Measurements from ENCODE around the gene BAHD1.
"Not testable (repeated sequence)": the region's sequence is repeated elsewhere in the genome, so short reads cannot be mapped to it uniquely, and the experiment has no call there.

BAHD1 gene

DNA sequence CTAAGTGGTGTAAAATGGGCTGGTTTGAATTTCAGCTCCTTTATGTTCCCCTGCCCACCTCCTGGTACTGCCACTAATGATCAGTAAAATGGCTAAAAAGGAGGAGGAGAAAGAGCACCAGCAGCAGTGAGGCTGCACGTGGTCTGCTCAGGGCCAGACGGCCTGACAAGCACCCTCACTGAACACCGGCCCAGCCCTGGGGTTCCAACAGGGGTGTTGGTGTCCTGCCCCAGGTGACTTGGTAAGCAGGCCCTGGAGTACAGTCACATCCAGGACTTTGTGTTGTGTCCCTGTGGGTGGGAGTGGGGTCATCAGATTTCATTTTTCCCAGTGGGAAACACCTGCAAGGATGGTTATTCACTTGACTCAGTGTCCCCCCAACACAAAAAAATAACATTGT lies 5.4 kb downstream of the BAHD1 start:
- DNase-seq: no peak

DNA sequence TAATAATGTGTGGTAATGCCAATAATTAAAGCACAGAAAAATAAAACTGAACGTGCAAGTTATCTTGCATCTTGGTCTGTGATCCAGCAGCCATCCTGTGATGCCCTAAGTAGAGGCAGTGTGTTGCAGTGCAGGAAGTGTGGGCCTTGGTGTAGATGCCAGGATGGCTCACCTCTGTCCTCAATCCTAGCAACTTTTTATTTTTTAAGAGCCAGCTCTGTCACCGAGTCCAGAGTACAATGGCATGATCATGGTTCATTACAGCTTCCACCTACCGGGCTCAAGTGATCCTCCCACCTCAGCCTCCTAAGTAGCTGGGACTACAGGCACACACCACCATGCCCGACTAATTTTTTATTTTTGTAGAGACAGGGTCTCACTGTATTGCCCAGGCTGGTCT lies 7.6 kb downstream of the BAHD1 start:
- no peak for DNase-seq

DNA sequence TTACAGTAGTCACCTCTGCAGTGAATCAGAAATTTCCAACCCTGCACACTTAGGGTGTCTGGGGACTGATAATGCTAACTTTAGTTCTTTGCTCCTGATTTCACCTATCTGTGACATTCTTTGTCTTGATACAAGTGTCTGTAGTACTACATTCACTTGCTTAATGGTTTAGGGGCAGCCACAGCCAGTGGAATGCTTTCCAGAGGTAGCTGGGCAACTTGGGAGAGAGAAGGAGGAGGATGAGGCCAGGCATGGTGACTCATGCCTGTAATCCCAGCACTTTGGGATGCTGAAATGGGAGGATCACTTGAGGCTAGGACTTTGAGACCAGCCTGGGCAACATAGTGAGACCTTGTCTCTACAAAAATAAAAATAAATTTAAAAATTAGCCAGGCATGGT lies 8.5 kb downstream of the BAHD1 start:
- no peak for DNase-seq

DNA sequence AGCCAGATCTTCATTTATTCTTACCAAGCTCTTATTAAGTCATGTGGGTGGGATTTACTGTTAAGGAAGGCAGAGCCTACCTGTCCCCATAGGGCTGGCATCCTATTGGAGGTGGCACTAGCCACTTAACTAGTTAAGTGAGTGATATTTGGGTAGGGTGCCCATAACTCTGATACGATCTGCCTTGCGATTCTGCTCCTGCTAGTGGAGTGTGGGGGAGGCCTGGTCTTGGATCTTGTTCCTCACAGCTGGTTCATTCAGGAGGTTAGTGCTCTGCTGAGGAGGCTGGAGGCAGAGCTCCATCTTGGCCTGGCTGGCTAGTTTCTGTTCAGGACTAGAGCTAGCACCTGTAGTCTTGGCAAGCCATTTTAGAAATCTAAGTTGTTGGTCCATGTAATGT lies 9.3 kb downstream of the BAHD1 start:
- DNase-seq: no peak

DNA sequence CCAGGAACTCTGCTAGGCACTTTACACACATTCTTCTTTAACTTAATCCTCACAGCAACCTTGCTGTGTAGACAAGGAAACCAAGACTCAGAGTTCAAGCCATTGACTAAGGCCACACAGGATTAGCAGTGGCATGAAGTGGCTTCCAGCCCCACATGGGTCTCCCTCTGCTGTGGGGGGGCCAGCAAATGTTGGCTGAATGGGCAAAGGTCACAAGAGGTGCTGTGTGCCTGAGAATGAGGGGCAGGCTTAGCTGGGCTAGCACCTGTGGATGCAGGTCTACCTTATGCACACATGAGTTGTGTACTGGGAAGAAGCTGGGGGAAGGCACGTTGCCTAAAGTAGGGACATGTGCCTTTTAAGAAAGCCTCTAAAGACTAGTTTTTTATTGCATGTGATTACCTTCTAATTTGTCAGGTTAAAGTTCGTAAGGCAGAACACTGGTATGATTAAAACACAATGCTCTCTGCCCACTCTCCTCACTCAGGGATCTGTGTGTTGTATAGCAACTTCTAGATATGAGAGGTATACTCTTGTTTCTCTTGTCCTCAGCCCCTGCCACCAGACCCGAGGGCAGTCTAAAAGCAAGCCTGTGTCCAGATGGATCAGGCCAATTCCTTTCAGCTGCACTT lies 10.9 kb downstream of the BAHD1 start:
- no peak for DNase-seq

DNA sequence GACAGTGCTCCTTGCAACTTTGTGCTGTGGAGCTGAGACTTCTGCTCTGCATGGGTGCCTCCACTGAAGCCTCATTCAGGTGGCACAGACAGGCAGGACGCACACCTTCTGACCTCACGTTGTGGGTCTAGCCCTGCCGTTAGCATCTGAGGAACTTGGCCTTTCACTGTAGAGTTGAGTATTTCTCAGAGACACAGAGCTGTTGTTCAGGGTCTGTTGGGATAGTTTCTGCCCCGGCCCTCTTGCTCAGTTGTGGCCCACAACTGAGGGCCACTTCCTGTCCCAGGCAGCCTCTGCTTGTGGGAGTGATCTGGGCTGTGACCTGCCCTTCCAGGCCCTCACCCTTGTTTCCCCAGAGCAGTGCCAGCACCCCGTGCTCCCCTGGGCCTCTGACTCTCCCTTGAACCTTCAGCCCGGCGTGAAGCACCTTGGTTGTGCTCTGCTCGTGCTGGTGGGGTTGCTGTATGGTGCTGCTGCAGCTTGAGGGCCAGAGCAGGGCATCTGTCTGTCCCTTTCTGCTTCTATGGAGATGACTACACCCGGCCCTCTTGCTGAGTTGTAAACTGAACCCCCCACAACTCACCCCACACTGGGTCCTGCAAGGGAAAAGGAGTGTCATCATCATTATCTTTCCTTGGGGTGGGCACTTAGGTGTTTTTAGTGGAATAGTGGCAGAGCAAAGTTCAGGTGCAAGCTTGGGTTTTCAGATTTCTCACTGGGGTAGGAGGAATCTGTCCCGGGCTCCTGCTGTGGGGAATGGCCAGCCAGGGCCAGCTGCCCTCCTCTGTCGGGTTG lies 11.7 kb downstream of the BAHD1 start:
- DNase-seq: no peak

DNA sequence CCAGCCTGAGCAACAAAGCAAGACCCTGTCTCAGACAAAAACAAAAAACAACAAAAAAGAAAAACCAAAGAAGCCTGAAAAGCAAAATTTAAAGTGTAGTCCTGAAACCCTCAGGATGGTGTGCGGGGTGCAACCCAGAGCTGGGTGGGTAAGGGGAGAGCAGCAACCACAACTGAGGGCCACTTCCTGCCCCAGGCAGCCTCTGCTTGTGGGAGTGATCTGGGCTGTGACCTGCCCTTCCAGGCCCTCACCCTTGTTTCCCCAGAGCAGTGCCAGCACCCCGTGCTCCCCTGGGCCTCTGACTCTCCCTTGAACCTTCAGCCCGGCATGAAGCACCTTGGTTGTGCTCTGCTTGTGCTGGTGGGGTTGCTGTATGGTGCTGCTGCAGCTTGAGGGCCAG lies 13.2 kb downstream of the BAHD1 start:
- DNase-seq: not testable (repeated sequence)

DNA sequence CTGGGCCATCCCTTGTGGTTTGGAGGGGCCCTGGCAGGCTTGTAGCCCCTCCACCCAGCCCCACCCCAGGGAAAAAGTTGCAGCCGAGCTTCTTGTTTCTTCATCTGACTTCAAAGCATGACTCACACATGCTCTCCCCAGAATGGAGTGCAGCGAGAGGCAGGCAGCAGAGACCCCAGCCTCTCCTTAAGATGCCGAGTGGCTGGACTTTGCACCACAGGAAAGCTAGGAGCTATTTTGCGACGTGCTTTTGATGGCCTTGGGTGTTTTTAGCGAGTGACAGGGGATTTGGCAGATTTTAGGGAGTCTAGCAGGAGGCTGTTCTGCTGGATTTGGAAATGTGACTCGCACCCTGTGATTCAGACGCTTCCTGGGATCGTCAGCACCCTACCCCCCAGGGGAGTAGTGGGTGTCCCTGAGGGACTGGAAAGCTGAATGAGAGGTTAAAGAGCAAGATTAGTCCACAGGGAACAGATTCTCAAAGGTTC lies 14.2 kb downstream of the BAHD1 start:
- no peak for DNase-seq

DNA sequence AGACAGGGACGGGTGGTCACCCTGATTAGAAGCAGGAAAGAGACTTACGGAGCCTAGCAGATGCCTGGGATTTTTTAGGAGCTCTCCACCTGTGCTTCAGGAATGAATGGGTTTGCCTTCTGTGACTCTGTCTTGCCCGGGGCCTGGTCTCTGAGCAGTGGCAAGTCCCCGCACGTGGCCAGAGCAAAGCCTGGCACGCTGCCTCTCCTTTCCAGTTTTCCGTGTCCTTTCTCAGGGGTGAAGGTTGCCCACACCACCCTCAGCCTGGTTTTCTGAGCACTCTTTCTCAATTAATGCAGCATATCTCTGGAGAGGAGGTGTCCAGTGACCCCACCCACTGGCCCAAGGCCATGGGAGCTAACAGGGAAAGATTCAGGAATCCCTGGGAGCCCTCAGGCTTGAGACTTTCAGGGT lies 15.6 kb downstream of the BAHD1 start:
- DNase-seq: no peak

DNA sequence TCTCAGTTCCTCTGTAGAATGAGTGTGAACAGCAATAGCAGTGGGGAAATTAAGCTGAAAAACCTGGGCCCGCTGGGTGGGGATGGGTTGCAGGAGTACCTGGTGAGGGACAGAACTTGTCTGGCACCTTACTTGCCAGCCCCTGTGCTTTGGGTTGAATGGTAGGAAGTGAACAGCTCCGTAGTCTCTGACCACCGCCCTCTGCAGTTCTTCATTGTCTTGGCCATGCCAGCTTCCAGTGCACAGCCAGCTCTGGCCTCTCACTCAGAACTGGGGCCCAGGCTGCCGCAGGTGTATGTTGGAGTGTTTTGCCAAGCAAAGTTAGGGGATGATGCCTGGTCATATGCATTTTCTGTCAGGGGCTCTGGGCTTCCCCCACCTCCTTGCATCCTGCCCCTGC lies 16.0 kb downstream of the BAHD1 start:
- DNase-seq: no peak

DNA sequence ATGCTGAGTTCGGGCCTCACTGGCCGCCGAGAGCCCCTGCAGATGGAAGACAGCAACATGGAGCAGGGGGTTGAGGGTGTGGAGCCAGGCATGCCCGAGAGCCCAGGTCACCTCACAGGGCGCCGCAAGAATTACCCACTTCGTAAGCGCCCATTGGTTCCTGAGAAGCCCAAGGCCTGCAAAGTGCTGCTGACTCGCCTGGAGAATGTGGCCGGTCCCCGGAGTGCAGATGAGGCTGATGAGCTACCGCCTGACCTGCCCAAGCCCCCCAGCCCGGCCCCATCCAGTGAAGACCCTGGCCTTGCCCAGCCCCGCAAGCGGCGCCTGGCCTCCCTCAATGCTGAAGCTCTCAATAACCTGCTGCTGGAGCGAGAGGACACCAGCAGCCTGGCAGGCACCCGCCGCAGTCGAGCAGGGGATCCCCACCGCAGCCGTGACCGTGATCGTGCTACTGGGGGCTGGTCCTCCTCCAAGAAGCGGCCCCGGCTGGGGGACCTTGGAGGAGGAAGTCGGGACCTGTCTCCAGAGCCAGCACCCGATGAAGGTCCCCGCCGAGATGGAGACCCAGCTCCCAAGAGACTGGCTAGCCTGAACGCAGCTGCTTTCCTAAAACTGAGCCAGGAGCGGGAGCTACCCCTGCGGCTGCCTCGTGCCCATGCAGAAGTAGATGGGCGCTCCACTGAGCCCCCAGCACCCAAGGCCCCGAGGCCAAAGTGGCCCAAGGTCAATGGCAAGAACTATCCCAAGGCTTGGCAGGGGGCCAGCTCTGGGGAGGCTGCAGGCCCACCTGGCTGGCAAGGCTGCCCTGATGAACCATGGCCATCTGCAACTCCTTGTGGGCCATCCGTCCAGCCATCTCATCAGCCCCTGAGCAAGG lies 18.0 kb downstream of the BAHD1 start:
- DNase-seq: no peak

DNA sequence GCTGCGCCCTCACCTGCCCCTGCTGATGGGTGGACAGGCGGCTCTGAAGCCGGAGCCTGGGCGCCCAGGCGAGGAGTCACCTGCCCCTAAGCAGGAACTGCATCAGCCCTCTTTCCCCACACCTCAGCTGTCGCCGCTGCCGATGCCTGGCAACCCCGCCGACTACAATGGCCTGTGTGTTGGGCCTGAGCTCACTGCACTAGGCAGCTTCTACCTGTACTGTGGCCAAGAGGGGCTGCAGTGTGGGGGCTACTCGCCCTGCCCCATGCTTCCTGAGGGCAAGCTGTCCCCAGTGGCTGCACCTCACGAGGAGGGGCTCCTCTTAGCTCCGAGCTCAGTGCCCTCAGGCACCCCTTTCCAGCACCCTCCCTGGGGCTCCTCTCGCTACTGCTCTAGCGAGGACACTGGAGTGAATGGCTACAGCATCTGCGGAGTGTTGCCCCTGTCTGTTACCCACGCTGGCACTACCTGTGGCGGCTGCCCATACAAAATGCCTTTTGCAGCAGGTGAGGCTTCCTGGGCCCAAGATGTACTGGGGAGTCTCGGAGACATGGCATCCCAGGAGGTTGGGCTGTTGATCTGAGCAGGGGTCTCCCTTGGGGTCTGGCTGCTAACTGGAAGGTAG lies 18.8 kb downstream of the BAHD1 start:
- DNase-seq: no peak

DNA sequence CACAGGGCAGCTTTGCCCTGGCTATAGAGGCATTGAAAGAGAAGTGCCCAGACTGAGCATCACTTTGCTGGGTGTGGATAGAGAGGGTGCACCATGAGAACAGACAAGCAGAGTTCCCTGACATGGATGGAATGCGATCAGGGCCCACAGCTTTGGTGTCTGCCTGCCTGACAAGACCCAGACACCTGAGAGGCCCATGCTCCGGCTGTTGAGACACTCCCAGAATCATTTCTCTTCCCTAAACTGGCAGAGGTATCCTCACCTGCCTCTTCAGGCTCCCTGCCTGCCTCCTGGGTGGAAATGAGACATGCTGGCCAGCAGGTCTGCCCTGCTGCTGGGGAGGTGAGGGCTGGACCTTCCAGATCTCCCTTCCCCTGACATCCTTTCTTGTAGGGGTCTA lies 19.7 kb downstream of the BAHD1 start:
- DNase-seq: no peak

DNA sequence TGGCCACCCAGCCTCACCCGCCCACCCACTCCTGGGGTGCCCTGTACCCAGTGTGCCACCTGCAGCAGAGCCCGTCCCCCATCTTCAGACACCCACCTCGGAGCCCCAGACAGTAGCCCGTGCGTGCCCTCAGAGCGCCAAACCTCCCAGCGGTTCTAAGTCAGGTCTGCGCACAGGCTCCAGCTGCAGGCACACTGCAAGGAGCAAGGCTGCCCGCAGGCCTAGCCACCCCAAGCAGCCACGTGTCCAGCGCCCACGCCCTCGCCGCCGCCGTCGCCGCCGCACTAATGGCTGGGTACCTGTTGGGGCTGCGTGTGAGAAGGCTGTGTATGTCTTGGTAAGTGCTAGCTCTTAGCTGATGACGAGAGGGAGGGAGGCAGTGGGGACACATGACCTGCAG lies 21.2 kb downstream of the BAHD1 start:
- DNase-seq: no peak

DNA sequence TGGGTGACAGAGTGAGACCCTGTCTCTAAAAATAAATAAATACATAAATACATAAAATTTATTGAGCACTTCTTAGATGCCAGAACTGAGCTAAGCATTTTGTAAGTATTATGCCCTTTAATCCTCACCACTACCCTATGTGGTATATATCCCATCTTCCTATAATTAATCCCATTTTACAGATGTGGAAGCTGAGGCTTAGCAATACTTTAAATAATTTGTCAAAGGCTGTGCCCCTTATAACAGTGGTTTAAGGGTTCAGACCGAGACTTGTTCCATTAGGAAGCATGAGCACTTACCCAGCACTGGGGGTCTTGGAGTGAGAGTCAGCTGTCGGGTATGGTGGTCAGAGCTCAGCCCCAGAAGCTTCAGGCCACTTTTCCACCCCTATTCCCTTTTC lies 22.5 kb downstream of the BAHD1 start:
- DNase-seq: no peak

DNA sequence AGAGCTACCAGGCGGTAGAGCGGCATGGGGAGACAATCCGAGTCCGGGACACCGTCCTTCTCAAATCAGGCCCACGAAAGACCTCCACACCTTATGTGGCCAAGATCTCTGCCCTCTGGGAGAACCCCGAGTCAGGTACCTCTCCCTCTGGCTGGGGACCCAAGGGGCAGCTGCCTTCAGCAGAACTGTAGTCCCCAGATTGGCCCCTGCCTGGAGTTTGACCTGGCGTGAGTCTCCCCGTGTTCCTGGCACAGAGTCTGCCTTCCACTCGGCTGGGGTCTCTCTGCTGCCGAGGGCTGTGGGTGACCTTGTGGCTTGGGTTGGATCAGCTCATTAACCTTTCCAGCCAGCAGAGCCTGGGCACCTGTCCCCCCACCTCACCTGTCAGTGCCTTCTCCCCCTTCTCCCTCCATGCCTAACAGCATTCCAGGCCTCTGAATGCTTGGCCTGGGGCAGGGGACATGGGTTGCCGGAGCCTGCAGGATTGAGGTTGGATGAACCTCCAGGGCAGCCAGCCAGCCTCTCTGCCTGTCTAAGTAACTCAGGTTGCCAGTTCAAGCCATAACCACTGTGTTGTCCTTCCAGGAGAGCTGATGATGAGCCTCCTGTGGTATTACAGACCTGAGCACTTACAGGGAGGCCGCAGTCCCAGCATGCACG lies 23.3 kb downstream of the BAHD1 start:
- DNase-seq: no peak

DNA sequence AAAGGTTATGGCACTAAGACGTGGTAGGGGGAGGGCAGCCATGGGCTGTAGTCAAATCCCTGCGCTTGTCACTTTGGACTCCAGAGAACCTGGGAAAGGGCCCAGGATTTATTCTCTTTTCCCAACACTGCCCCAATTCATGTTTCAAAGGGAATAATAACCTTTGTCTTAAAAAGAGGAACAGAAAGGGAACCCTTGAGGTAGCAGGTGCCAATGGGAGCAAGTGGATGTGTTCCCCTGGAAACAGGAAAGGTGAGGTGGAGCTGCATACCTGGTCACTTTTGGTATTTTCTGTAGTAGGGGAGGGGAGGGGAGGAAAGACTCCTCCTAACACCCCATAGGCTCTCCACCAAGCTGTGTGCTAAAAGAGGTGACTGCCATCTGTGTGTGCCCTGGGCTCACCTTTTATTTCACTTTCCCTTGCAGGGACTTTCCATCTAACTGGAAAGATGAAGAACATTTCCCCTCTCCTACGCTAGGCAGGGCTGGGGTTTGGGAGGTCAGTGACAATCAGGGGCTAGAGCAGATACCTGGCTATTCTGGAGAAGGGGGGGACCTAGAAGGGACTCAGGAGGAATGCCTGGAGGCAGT lies 23.9 kb downstream of the BAHD1 start:
- DNase-seq: no peak

DNA sequence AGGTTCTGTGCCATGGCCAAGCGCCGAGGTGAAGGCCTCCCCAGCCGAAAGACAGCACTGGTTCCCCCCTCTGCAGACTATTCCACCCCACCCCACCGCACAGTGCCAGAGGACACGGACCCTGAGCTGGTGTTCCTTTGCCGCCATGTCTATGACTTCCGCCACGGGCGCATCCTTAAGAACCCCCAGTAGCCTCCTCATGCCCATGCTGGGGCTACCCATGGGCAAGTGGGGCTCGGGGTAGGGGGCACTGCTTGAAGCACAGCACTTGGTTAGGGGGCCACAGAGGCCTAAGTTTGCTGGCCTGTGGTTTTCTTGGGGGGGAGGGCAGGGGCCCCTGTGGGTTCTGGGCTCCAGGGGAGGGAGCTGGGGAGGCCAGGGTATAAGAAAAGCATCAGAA lies 25.2 kb downstream of the BAHD1 start:
- no peak for DNase-seq

DNA sequence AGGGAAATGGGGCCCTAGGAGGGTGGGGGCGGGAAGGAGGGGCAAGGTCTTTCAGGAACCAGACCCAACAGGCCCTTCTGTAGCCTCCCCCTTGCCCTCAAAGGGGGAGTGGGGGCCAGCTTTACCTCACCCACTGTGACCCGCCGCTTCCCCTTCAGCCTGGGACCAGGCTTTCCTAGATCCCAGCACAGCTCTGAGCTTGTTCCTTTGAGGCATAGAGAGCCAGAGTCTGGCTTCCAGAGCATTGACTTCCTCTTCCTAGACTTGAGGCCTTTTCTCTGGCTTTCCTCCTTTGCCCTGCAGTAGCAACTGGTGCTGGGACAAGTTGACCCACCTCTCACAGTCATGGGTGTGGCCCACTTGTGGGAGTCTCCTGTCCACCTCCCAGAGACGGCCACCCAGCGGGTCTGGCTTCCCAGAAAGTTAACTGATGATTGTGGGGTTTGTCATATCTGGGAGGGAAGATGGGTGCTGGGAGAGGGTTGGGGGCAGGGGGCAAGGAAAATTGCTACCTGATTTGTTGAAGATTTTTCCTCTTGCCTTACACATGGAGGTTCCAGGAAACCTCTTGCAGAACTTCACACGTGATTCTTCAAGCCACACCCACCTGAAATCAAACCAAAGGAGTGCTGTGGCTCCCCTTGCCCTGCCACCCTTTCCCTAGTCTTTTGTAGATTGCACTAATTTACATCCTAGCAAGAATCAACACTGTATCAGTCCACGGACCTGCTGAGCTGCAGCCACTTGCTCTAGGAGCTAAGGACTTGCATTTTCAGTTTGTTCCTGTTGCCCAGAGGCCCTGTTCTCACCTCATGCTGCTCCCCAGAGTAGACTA lies 25.9 kb downstream of the BAHD1 start:
- DNase-seq: no peak

DNA sequence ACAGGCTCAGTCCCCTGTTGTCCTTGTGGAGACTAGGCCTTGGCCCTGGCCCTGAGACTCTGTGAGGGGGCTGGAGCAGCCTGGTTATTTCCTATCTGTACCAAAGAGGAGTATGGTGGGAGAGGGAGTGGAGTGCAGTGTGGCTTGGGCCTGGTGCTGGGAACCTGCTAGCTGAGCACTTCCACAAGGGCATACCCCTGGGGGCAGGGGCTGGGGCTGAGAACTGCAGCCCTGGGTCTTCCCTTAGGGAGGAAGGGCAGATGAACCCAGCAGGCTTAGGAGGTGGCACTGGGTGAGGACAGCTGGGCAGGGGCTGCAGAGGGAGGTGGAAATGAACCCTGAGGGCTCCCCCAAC lies 26.5 kb downstream of the BAHD1 start:
- no peak for DNase-seq

DNA sequence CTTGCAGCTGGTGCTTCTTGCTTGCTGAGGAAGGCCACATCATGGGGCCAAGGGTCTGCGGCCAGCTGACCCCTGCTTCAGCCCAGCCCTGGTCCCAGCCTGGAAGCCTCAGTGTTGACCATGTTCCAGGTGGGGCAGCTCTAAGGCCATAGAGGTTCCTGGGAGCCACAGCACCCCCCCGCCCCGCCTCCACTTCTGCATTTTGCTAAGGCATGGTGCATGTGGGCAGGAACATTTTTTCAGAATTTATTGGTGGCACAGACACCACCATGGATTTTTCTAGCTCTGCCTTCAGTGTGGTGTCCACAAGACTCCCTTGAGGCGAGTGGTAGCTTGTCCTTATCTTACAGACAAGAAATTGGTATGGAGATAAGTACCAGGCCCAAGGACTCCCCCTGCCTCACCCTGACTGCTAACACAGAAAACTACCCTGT lies 28.2 kb downstream of the BAHD1 start:
- no peak for DNase-seq

Measured in femur (tissue), 1 donor.